ENCODE results near the gene NOTCH2.

The NOTCH2 gene

DNA sequence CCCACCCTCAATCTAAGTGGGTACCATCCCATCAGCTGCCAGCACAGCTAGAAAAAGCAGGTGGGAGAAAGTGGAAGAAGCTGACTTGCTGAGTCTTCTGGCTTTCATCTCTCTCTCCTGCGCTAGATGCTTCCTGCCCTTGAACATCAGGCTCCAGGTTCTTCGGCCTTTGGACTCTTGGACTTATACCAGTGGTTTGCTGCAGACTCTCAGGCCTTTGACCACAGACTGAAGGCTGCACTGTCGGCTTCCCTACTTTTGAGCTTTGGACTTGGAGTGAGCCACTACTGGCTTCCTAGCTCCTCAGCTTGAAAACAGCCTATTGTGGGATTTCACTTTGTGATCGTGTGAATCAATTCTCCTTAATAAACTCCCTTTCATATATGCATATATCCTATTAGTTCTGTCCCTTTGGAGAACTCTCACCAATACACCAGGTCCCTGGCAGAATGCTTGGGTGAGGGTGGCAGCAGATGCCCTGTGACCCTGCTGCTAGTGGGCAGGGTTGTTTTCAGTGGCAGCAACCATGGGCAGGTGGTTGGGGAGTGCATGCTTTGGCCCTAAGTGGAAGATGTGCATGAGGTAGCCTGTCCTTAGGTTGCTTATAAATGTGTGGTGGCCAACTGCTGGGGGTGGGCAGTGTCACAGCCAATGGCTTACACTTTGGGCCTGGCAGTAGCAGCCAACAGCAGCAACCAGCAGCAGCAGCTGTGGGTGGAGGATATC is 162.4 kb downstream of the NOTCH2 start:
- no peak for DNase-seq (ENCODE audit: low read depth, low spot score)

- DNase-seq (ENCODE audit: low read depth, low spot score), result no peak
Observed at GRCh38 chr1:119903443-119903835, 166.0 kb downstream of the NOTCH2 start.

GRCh38 chr1:119902775-119903442 is 166.6 kb downstream of the NOTCH2 start:
- DNase-seq (ENCODE audit: low read depth, low spot score), result no peak

DNA sequence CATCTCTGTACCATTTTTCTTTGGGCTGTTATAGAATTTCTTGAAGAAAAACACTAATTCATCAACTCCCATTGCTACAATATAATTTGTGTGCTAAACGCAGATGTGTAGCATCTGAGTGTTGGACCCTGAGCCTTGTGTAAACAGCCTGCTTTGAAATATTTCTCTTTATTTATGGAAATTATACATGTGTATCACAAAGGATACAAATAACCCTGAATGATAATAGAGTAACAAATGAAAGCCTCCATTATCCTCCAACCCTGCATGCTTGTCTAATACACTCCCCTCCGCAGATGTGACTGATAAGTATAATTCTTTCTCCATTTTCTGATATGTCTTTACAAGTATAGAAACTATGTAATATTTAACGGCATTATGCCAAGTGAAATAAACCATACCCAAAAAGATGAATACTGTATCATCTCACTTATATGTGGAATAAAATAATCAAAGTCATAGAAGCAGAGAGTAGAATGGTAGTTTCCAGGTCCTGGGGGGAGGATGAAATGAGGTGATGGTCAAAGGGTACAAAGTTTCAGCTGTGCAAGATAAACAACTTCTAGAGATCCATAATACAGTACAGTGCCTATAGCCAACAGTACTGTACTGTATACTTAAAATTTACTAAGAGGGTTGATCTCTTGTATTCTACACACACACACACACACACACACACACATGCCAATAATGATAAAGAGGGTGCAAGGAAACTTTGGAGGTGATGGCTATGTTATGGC is 170.3 kb downstream of the NOTCH2 start:
- no peak for DNase-seq (ENCODE audit: low read depth, low spot score)

GRCh38 chr1:119898530-119898929 is 170.9 kb downstream of the NOTCH2 start:
- no peak for DNase-seq (ENCODE audit: low read depth, low spot score)

DNA sequence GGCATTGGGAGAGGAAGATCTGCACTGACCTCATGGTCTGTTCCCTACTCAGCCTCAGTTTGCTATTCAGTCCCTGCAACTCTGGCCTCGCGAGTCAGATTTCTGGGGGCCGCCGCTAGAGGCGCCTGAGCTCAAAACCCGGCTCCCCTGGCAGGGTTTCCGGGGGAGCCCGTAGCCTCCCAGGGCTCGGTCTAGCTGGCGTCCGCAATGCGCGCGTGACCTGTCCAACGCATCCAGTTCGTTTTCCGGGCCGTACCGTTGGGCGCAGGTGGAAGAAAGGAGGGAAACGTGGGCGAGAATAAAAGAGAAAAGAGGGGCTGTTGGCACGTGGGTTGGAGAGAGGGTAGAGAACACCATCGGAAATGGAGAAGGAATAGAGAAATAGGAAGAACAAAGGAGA is 173.2 kb downstream of the NOTCH2 start, which contains the start of gene ADAM30:
Gene ADAM30, minus strand, starts transcription at position 213 of the 400 bp plus-strand sequence. Its CDS starts 179 bp downstream, at position 34.
- no peak for DNase-seq (ENCODE audit: low read depth, low spot score)

- no peak for DNase-seq (ENCODE audit: low read depth, low spot score)
Observed at GRCh38 chr1:119895102-119895501, 174.4 kb downstream of the NOTCH2 start.

- no peak for DNase-seq (ENCODE audit: low read depth, low spot score)
Observed at GRCh38 chr1:119893827-119894700, 175.4 kb downstream of the NOTCH2 start.

- DNase-seq (ENCODE audit: low read depth, low spot score), result no peak
Observed at GRCh38 chr1:119893238-119893791, 176.1 kb downstream of the NOTCH2 start.

- no peak for DNase-seq (ENCODE audit: low read depth, low spot score)
Observed at GRCh38 chr1:119891386-119891785, 178.1 kb downstream of the NOTCH2 start.

GRCh38 chr1:119888476-119888875 is 181.0 kb downstream of the NOTCH2 start:
- no peak for DNase-seq (ENCODE audit: low read depth, low spot score)

GRCh38 chr1:119887427-119887826 is 182.0 kb downstream of the NOTCH2 start:
- DNase-seq (ENCODE audit: low read depth, low spot score), result no peak

DNA sequence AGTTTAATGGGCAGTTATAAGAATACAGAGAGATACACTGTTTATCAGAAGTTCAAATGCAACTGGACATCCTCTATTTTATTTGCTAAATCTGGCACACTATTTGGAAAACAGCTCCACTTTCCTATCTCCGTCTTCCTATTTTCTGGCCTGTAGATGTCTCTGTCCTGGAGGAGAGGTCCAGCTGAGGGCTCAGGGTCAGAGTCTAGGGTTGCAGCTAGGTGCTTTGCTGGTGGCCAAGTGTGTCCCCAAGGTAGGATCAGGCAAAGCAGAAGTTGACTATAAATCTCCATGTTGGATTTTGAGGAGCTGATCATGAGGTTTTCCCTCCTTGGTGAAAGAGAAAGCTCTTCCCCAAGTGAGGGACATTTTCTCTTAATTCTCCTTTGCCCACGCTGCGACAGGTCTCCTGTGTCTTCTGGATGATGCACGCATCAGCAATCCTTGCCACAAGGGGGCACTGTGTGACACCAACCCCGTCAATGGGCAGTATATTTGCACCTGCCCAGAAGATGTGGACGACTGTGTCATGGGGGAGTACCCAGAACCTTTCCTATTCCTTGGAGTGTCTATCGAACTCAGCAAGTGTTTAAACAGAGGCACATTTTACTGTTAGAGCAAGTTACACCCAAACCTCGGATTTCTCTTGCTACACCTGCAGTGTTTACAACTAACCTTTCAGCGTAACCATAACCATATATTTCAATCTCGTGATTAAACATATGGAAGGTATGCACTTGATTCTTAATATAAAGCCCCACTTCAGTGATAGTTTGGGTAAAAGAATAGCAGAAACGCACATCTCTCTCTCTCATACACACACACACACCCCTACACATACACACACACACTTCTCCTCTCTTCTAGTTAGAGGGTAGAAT is 183.3 kb downstream of the NOTCH2 start:
- no peak for DNase-seq (ENCODE audit: low read depth, low spot score)

DNA sequence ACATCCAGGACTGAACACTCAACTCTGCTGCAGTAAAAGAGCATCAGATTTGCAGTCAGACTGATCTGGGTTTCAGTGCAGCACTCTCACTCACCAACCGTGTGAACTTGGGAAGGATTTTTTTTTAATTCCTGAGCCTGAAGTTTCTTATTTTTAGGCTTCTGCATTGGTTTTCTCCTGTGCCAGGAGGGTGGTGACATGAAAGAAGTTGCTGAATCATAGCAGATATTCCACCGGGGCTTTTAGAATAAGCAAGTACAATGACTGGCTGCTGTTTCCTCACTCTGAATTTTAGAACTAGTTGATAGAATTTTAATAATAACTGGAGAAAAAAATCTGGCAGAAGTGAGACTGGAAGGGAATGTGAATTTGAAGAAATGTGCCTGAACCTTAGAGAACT is 184.8 kb downstream of the NOTCH2 start:
- no peak for DNase-seq (ENCODE audit: low read depth, low spot score)

DNA sequence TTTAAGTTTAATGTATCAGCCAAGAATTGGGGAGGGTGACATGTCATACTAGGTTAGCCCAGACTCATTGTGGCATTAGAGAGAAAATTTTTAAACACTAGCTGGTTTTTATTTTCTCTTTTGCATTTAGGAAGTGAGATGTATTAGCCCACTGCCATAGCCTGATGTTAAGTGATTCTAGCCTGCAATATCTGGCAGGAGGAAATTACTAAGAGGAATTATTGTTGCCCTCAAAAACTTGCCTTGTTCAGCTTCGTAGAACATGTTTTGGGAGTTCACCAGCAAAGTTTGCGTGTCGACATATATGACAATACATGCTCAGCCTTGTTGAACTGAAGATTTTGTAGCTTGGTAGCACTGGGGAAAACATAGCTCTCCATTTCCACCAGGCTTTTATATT is 185.6 kb downstream of the NOTCH2 start:
- no peak for DNase-seq (ENCODE audit: low read depth, low spot score)

- no peak for DNase-seq (ENCODE audit: low read depth, low spot score)
Observed at GRCh38 chr1:119882132-119883049, 187.1 kb downstream of the NOTCH2 start.

- DNase-seq (ENCODE audit: low read depth, low spot score), result no peak
Observed at GRCh38 chr1:119879510-119880434, 189.7 kb downstream of the NOTCH2 start.

DNA sequence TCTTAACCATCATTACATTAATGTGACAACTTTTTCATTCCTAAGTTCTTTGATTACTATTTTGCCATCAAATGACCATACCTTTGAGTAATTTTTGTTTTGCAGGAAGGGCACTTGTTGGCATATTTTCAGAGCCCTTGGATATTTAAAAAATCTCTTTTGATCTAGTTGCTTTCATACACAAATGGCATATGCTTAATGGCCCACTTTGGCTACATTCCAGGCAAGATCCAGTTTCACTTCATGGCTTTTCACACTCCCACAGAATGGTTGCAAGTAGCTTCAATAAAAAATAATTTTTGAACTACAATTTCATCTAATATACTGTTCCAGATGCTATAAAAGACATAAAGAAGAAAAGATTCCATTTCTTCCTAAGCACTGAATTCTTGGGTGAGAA is 191.3 kb downstream of the NOTCH2 start:
- no peak for DNase-seq (ENCODE audit: low read depth, low spot score)

All from smooth muscle cell of the brain vasculature (primary cell).